Measurements from ENCODE around the gene MGLL.

GRCh38 chr3:127680146-127680661 is 142.1 kb downstream of the MGLL start:
- TF ChIP-seq EZH2 (IDR thresholded peaks at IDR 0.05; ENCODE audit: insufficient read depth, poor library complexity, severe bottlenecking) (no peak), EZH2phosphoT487 (IDR thresholded peaks at IDR 0.05; ENCODE audit: insufficient read depth, low read depth) (no peak)
